Esophagus muscularis mucosa (tissue), 4 donors: ENCODE data around the gene FAM131B. TPM values are rescaled to one million over a fixed set of nuclear protein-coding genes. Genes with fewer than 3 reads are reported as not detected.

Source experiments
- DNase-seq: peaks from one replicate; pipeline ENCODE4 v3.0.0-alpha.2; 2017; ENCODE audit errors: extremely low spot score
- H3K27ac ChIP-seq, 4 donors: fragments of 200-600 bp; sonication (generic); replicated peaks in 1 of 4; 1 replicate in 3 of 4; 2 replicates in 1 of 4; pipeline ENCODE4 v1.5.1; 2016 to 2019; ENCODE audit warnings: mild to moderate bottlenecking in 1 of 4
- H3K27me3 ChIP-seq, 4 donors: fragments of 200-600 bp; sonication (generic); one replicate each; pipeline versions ENCODE4 v1.5.1 to v1.6.0; 2016 to 2019
- H3K36me3 ChIP-seq, 4 donors: fragments of 200-600 bp; sonication (generic); one replicate each; pipeline ENCODE4 v1.5.1; 2016 to 2019
- H3K4me1 ChIP-seq, 4 donors: fragments of 200-600 bp; sonication (generic); one replicate each; pipeline ENCODE4 v1.5.1; 2016 to 2019
- H3K4me3 ChIP-seq, 4 donors: fragments of 200-600 bp; sonication (generic); 1 replicate in 2 of 4; 2 replicates in 2 of 4; pipeline ENCODE4 v1.5.1; 2016 to 2019; ENCODE audit warnings: mild to moderate bottlenecking in 4 of 4, moderate library complexity in 1 of 4
- H3K9me3 ChIP-seq, 4 donors: fragments of 200-600 bp; sonication (generic); 1 replicate in 3 of 4; 2 replicates in 1 of 4; pipeline ENCODE4 v1.5.1; 2016 to 2019
- EP300 ChIP-seq: sonication (generic); formaldehyde crosslinking; IDR thresholded peaks from one replicate; pipeline ENCODE4 v1.6.1; 2017; ENCODE audit warnings: antibody characterized with exemption
- POLR2A ChIP-seq: fragments of 450-650 bp; IDR thresholded peaks from one replicate; pipeline ENCODE4 v1.6.1; 2017; ENCODE audit warnings: antibody characterized with exemption, moderate library complexity, mild to moderate bottlenecking, low read depth
- POLR2AphosphoS5 ChIP-seq, 2 donors: sonication (generic); formaldehyde crosslinking; IDR thresholded peaks; one replicate each; pipeline ENCODE4 v1.6.1; 2017; ENCODE audit warnings: antibody characterized with exemption in 2 of 2
- WGBS: methylation state at CpG from one replicate; pipeline ENCODE4 v1.1.5; 2018; 5-methylcytosine and 5-hydroxymethylcytosine counted together
- intact Hi-C: fragments of 100-400 bp; cut with DNase I; formaldehyde crosslinking; loops from one replicate; pipeline ENCODE4 v1.15.1; 2023
- total RNA-seq, 4 donors: library from RNA; depleted of rRNA; stranded (reverse); fragments of >200 nt; gene quantifications; one replicate each; pipeline versions ENCODE4 v1.1.0 to v1.2.1, GENCODE V29; 2016
- TF ChIP-seq, protein P1 (sequence below), 3 experiments: fragments of 200-600 bp in 2 of 3; fragments of 450-650 bp in 1 of 3; sonication (generic) in 2 of 3; IDR thresholded peaks; one replicate each; pipeline ENCODE4 v1.5.1; 2017 to 2019; ENCODE audit warnings: antibody characterized with exemption in 3 of 3, mild to moderate bottlenecking in 2 of 3, moderate library complexity in 1 of 3

FAM131B gene
- total RNA-seq, 4 donors from 2014 or later = 0.42 to 2.0 (median 1.3) TPM

DNA sequence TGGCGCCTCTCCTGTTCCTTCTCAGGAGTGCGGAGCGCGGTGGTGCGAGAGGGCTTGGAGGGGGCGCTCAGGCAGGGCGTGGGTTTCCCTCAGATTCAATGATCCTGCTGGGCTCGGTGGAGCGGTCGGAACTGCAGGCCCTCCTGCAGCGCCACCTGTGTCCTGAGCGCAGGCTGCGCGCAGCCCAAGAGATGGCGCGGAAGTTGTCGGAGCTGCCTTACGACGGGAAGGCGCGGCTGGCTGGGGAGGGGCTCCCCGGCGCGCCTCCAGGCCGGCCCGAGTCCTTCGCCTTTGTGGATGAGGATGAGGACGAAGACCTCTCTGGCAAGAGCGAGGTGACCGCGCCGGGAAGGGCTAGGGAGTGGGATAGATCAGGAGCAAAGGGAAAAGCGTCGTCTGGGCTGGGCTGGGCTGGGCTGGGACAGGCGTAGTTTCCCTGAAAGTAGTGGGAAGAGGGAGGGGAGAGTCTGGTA lies 17.0 kb downstream of the FAM131B start:
- Histone ChIP-seq H3K9me3 (no peaks in the 10 kb centered on the region), H3K27me3 (peaks cover 0 to 38% (median 5%) of the 10 kb centered on the region in 4 donors), H3K27ac (no peak overlapping the region), H3K36me3 (no peaks in the 10 kb centered on the region), H3K4me3 (peak overlapping the region; percentile 11 to 24 (median 22)), H3K4me1 (peaks cover 0 to 8% (median 6%) of the 10 kb centered on the region in 4 donors)
- intact Hi-C loops = no loop called here
- no peak for DNase-seq
- no peak for TF ChIP-seq POLR2A
- TF ChIP-seq, protein P1, sequence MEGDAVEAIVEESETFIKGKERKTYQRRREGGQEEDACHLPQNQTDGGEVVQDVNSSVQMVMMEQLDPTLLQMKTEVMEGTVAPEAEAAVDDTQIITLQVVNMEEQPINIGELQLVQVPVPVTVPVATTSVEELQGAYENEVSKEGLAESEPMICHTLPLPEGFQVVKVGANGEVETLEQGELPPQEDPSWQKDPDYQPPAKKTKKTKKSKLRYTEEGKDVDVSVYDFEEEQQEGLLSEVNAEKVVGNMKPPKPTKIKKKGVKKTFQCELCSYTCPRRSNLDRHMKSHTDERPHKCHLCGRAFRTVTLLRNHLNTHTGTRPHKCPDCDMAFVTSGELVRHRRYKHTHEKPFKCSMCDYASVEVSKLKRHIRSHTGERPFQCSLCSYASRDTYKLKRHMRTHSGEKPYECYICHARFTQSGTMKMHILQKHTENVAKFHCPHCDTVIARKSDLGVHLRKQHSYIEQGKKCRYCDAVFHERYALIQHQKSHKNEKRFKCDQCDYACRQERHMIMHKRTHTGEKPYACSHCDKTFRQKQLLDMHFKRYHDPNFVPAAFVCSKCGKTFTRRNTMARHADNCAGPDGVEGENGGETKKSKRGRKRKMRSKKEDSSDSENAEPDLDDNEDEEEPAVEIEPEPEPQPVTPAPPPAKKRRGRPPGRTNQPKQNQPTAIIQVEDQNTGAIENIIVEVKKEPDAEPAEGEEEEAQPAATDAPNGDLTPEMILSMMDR (IDR thresholded peaks at IDR 0.05) = peak; percentile 22 to 40 (median 26)
- no peak for TF ChIP-seq EP300
- WGBS = 10% methylated on average over 27 of the region's 35 CpGs

DNA sequence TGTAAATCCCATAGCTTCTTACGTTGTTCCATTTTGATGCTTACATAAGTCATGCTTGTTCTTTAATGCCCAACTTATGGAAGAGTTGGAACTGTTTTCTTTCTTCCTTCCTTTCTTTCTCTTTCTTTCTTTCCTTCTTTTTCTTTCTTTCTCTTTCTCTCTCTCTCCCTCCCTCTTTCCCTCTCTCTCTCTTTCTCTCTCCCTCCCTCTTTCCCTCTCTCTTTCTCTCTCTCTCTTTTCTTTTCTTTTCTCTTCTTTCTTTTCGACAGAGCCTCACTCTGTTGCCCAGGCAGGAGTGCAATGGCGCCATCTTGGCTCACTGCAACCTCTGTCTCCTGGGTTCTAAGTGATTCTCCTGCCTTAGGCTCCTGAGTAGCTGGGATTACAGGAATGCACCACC lies 18.9 kb downstream of the FAM131B start:
- TF ChIP-seq EP300 (no peak), POLR2AphosphoS5 (IDR thresholded peaks at IDR 0.05) (no peak), POLR2A (no peak)
- TF ChIP-seq, protein P1 (IDR thresholded peaks at IDR 0.05) = no peak
- no peaks in the 10 kb centered on the region for H3K9me3 ChIP-seq
- H3K4me1 ChIP-seq = peaks cover 0 to 8% (median 6%) of the 10 kb centered on the region in 4 donors
- 93% methylated on average over 3 of the region's 3 CpGs for WGBS
- no peak for DNase-seq
- no peak overlapping the region for H3K4me3 ChIP-seq
- H3K27ac ChIP-seq = no peak overlapping the region
- intact Hi-C loops = no loop called here
- peaks cover 0 to 43% (median 5%) of the 10 kb centered on the region in 4 donors for H3K27me3 ChIP-seq
- no peaks in the 10 kb centered on the region for H3K36me3 ChIP-seq

DNA sequence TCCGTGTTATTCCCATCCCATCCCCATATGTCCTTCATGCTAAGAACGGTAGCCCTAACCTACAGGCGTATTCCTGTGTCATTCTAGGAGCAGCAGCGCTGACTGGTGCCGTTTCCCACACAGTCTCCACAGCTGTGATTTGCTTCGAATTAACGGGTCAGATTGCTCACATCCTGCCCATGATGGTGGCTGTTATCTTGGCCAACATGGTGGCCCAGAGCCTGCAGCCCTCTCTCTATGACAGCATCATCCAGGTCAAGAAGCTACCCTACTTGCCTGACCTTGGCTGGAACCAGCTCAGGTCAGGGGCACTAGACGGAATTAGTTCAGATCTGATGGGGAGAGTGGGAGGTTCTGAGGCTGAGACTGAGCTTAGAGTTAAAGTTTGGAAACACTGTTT lies 20.7 kb downstream of the FAM131B start:
- H3K4me3 ChIP-seq = no peak overlapping the region
- DNase-seq = no peak
- H3K27me3 ChIP-seq = peaks cover 0 to 43% (median 5%) of the 10 kb centered on the region in 4 donors
- no peaks in the 10 kb centered on the region for H3K9me3 ChIP-seq
- TF ChIP-seq EP300 = no peak
- no peak for TF ChIP-seq POLR2A
- 90% methylated on average over 8 of the region's 8 CpGs for WGBS
- H3K36me3 ChIP-seq = no peaks in the 10 kb centered on the region
- H3K27ac ChIP-seq = no peak overlapping the region
- peaks cover 0 to 8% (median 6%) of the 10 kb centered on the region in 4 donors for H3K4me1 ChIP-seq
- intact Hi-C loops = no loop called here

DNA sequence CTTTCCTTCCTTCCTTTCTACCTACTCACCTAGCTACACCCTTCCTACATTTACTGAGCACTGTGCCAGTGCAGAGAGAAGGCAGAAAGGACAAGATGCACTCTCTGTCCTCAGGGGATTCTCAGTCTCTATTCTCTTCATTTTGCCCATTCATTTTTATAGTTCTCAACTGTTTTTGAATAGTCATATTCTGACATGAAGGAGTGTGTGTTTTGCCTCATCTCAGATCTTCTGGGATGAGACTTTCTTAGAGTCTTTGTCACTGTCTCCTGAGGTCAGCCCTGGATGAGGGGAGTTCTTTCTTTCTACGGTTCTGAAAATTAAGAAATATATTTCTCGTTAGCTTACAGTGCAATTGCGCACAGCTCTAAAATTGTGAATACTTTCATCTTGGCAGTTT lies 25.3 kb downstream of the FAM131B start:
- H3K4me1 ChIP-seq = no peaks in the 10 kb centered on the region
- WGBS = 89% methylated on average over 3 of the region's 3 CpGs
- H3K27me3 ChIP-seq = peaks cover 0 to 9% (median 0%) of the 10 kb centered on the region in 4 donors
- DNase-seq = no peak
- no peaks in the 10 kb centered on the region for H3K9me3 ChIP-seq
- H3K4me3 ChIP-seq = no peak overlapping the region
- no peaks in the 10 kb centered on the region for H3K36me3 ChIP-seq
- H3K27ac ChIP-seq = no peak overlapping the region
- intact Hi-C loops = no loop called here
- no peak for TF ChIP-seq EP300
- TF ChIP-seq, protein P1 (IDR thresholded peaks at IDR 0.05) = no peak
- no peak for TF ChIP-seq POLR2A
- TF ChIP-seq POLR2AphosphoS5 (IDR thresholded peaks at IDR 0.05) = no peak

DNA sequence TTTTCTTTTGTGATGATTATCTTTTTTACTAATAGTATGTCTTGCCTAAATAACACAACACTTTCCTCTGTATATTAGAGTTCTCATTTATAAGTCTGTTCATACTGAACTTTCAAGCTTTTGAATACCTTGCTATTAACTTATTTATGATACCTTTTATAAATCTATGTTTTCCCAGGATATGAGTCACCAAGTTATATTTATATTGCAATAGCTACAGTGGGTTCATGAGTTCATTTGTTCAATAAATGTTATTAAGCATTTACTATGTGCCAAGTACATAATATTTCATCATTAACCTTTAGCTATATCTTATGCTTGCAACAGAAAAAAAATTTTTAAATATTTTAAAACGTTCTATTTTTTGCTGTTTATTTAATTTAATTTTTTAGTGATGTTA lies 28.3 kb downstream of the FAM131B start:
- TF ChIP-seq EP300 = no peak
- TF ChIP-seq, protein P1 (IDR thresholded peaks at IDR 0.05) = no peak
- TF ChIP-seq POLR2A = no peak
- no peak for TF ChIP-seq POLR2AphosphoS5 (IDR thresholded peaks at IDR 0.05)
- no peak for DNase-seq
- WGBS = 42% methylated on average over 1 of the region's 1 CpG
- peaks cover 0 to 6% (median 0%) of the 10 kb centered on the region in 4 donors for H3K4me1 ChIP-seq
- intact Hi-C loops = no loop called here
- no peak overlapping the region for H3K27ac ChIP-seq
- H3K36me3 ChIP-seq = no peaks in the 10 kb centered on the region
- H3K27me3 ChIP-seq = peaks cover 0 to 1% (median 0%) of the 10 kb centered on the region in 4 donors
- H3K9me3 ChIP-seq = no peaks in the 10 kb centered on the region
- H3K4me3 ChIP-seq = no peak overlapping the region
